ENCODE data around the gene SH3BGR.

Gene SH3BGR

DNA sequence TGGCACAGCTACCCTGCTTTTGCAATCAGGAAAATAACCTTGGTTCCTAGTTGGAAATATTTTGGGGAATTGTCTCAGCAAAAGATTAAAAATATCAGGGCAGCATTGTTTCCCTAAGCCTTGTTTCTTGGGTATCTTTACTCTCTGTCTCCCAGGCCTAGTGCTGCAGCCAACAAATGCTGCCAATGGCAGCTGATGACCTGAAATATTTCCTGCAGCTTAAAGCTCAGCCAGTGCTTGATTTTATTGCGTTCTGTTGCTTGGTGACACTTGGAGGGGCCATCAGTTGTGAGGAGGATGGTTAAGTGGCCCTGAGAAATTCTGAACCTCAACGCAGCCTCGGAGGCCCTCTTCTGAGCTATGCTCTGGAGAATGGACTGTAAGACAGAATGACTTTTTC is 101.6 kb downstream of the SH3BGR start:
- TF ChIP-seq TAF1 (IDR thresholded peaks at IDR 0.05; ENCODE audit: low read depth, low read length) (no peak), SPI1 (IDR thresholded peaks at IDR 0.05; ENCODE audit: low read depth, low read length) (no peak)
- FAIRE-seq (no peak), DNase-seq (ENCODE audit: insufficient read length, low spot score) (no peak)

DNA sequence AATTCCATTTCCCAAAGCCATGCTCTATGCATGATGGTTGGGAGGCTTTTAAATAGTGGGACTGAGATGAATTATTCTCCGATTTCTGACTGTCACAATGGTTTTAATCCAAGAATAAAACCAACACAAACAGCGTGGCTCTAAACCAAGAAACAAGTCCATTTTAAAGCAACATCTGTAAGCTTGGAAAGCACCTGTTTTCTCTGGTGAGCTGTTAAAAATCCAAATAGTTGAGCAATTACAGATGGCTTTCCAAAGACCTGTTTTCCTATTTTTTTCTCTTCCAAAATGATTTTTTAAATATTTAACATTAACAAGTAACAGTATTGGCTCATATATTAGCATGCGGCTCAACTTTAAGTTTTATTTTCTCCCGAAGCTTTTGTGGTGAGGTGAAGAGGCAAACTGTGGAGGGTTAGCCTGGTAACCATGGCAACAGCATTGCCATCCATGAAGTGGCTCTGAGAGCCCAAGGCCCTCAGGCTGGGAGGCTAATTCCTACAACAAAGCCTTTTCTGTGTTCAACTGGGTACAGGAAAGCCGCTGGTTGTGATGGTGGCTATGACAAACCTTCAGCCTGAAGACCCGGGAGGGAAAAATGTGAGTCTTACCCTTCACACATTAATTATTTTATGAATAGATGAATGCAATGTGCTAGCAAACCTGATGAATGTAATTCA is 104.3 kb downstream of the SH3BGR start:
- TF ChIP-seq POLR2A (IDR thresholded peaks at IDR 0.05; ENCODE audit: low read depth, low read length) (no peak), POLR2AphosphoS5 (IDR thresholded peaks at IDR 0.05; ENCODE audit: low read depth, low read length) (no peak)
- FAIRE-seq: no peak
- DNase-seq (ENCODE audit: insufficient read length, low spot score): no peak

DNA sequence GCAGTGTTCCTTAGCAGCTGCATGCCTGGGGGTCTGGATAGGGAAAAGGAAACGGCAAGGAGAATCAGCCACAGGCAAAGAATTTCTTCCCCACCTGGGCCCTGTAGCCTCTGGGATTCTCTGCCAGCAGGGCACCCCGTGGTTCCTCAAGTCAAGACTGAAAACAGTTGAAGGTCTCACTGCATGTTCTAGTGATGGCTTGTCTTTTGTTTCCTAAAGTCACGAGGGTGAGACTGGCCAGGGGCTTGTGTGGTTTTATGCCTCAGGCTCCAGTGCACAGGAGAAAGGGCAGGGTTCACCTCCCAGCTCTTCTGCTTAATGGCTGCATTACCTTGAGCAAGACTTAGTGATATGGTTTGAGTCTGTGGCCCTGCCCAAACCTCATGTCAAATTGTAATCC is 107.7 kb downstream of the SH3BGR start:
- no peak for FAIRE-seq
- no peak for DNase-seq (ENCODE audit: insufficient read length, low spot score)
- TF ChIP-seq POU2F2 (IDR thresholded peaks at IDR 0.05; ENCODE audit: low read depth, low read length) (no peak), PAX5 (IDR thresholded peaks at IDR 0.05; ENCODE audit: insufficient read depth, low read length, severe bottlenecking) (no peak), POLR2A (IDR thresholded peaks at IDR 0.05; ENCODE audit: low read depth, low read length) (no peak), POLR2AphosphoS5 (IDR thresholded peaks at IDR 0.05; ENCODE audit: low read depth, low read length) (no peak), SPI1 (IDR thresholded peaks at IDR 0.05; ENCODE audit: low read depth, low read length) (no peak), TAF1 (IDR thresholded peaks at IDR 0.05; ENCODE audit: low read depth, low read length) (no peak)

DNA sequence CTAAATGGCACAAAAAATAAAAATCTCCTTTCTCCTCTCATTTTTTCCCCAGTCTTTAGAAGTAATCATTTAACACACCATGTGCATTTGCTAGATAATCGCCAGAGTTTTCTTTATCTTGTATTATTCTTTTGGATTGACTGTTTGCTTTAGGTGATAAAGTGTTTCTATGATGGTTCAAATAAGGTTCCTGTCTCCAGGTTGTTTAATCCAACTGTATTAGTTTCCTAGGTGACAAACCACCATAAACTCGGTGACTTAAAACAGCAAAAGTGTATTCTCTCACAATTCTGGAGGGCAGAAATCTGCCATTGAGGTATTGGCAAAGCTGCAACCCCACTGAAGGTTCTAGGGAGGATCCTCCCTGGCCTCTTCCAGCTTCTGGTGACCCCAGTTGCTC is 109.4 kb downstream of the SH3BGR start:
- no peak for DNase-seq (ENCODE audit: insufficient read length, low spot score)
- no peak for TF ChIP-seq POLR2A (IDR thresholded peaks at IDR 0.05; ENCODE audit: low read depth, low read length)
- no peak for TF ChIP-seq TAF1 (IDR thresholded peaks at IDR 0.05; ENCODE audit: low read depth, low read length)
- TF ChIP-seq SPI1 (IDR thresholded peaks at IDR 0.05; ENCODE audit: low read depth, low read length): no peak
- TF ChIP-seq POLR2AphosphoS5 (IDR thresholded peaks at IDR 0.05; ENCODE audit: low read depth, low read length): no peak
- no peak for TF ChIP-seq POU2F2 (IDR thresholded peaks at IDR 0.05; ENCODE audit: low read depth, low read length)
- no peak for TF ChIP-seq PAX5 (IDR thresholded peaks at IDR 0.05; ENCODE audit: insufficient read depth, low read length, severe bottlenecking)
- FAIRE-seq: no peak

DNA sequence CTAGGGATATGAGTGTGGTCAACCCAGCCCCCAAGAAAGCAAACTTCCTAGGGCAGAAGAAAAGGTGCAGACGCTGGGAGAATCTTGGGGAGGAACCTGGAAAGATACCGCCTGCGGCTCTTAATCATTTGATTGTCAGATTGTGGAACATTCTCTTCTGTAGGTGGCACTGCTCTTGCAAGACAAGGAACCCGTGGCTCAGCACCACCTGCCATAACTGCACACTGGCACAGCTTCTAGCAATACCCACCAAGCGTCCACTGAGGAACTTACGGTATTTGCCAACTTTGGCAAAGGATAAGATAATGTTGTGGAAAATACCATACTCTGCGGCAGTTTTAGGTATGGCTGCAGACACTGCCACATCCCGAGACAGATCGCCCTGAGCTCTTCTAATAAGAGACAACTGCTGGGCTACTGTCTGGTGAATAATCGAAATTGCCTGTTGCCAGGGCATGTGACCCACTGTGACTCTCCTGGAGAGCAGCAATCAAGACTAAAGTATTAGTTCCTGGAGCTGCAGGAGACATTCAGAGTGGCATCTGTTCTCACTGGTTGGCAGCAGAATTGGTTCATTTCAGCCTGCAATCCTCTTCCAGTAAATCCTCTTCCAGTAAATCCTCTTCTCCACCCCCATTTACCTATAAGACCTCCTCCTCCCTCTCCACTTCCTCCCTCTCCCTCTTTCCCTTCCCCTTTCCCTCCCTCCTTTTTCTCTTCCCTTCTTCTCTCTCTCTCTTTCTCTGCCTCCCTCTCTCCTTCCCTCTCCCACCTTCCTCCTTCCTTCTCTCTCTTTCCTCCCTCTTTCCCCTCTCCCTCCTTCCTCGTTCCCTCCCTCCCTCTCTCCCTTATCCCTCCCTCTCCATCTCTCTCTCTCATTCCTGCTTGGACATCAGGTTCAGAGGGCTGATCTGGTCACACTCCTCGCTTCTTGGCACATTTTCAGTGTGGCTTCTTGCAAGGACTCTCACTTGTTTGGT is 111.3 kb downstream of the SH3BGR start:
- TF ChIP-seq POLR2AphosphoS5 (IDR thresholded peaks at IDR 0.05; ENCODE audit: low read depth, low read length) (no peak), POLR2A (IDR thresholded peaks at IDR 0.05; ENCODE audit: low read depth, low read length) (no peak), POU2F2 (IDR thresholded peaks at IDR 0.05; ENCODE audit: low read depth, low read length) (no peak), SPI1 (IDR thresholded peaks at IDR 0.05; ENCODE audit: low read depth, low read length) (no peak), TAF1 (IDR thresholded peaks at IDR 0.05; ENCODE audit: low read depth, low read length) (no peak), PAX5 (IDR thresholded peaks at IDR 0.05; ENCODE audit: insufficient read depth, low read length, severe bottlenecking) (no peak)
- DNase-seq (ENCODE audit: insufficient read length, low spot score) (no peak), FAIRE-seq (no peak)

DNA sequence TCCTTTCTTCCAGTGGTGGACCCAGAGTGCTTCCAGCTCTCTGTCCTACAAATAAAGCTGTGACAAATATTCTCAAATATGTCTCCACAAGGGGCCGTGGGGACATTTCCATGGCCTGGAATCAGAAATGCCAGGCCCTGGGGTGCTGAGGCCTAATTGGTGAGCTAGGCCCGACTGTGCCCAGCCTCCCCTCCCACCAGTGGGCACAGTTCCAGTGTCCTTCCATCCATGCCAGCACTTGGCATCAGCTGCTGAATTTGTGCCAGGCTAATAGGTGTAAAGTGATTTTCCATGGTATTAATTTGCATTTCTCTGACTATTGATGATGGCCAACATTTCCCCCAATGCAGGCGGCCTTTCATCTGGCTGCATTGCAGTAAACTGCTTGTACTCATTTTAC is 112.4 kb downstream of the SH3BGR start:
- FAIRE-seq (no peak), DNase-seq (ENCODE audit: insufficient read length, low spot score) (no peak)
- no peak for TF ChIP-seq TAF1 (IDR thresholded peaks at IDR 0.05; ENCODE audit: low read depth, low read length)
- TF ChIP-seq SPI1 (IDR thresholded peaks at IDR 0.05; ENCODE audit: low read depth, low read length): no peak
- no peak for TF ChIP-seq PAX5 (IDR thresholded peaks at IDR 0.05; ENCODE audit: insufficient read depth, low read length, severe bottlenecking)
- TF ChIP-seq POU2F2 (IDR thresholded peaks at IDR 0.05; ENCODE audit: low read depth, low read length): no peak
- TF ChIP-seq POLR2AphosphoS5 (IDR thresholded peaks at IDR 0.05; ENCODE audit: low read depth, low read length): no peak
